Progenitor cell of endocrine pancreas (in vitro differentiated cells): ENCODE results near the gene ALG12. TPM values are rescaled to one million over a fixed set of nuclear protein-coding genes. Genes with fewer than 3 reads are reported as not detected.

Experiments used
- DNase-seq: peaks from one replicate; pipeline ENCODE4 v3.0.0; 2021; ENCODE audit warnings: low spot score; ENCODE audit not compliant: unreplicated experiment
- H3K27ac Mint-ChIP-seq: 2 replicates; pipeline ENCODE4 v1.8.0; 2021; ENCODE audit warnings: mild to moderate bottlenecking, moderate library complexity, mixed read lengths
- H3K27me3 Mint-ChIP-seq: 2 replicates; pipeline ENCODE4 v1.8.0; 2021; ENCODE audit warnings: mixed read lengths
- H3K36me3 Mint-ChIP-seq: 2 replicates; pipeline ENCODE4 v1.8.0; 2022; ENCODE audit warnings: mixed read lengths; ENCODE audit not compliant: insufficient read depth
- H3K4me1 Mint-ChIP-seq: 2 replicates; pipeline ENCODE4 v1.8.0; 2021; ENCODE audit warnings: low read depth, mixed read lengths
- H3K4me3 Mint-ChIP-seq: 2 replicates; pipeline ENCODE4 v1.8.0; 2021; ENCODE audit warnings: low read depth, mild to moderate bottlenecking, moderate library complexity, mixed read lengths
- H3K9me3 Mint-ChIP-seq: 2 replicates; pipeline ENCODE4 v1.8.0; 2021; ENCODE audit warnings: low read depth, mixed read lengths
- CTCF ChIP-seq: fragments of 200-600 bp; sonication (generic); IDR thresholded peaks from one replicate; pipeline ENCODE4 v1.5.0; 2021; ENCODE audit warnings: antibody characterized with exemption, mild to moderate bottlenecking; ENCODE audit not compliant: unreplicated experiment
- total RNA-seq: library from RNA; stranded (reverse); gene quantifications from 2 replicates; pipeline ENCODE4 v1.2.1, GENCODE V29; 2021

Gene ALG12
- total RNA-seq, 1 donor from 2014 or later, result 25.7 TPM

- no peak for TF ChIP-seq CTCF
- no peaks in the 10 kb centered on the region for H3K4me1 Mint-ChIP-seq
- no peaks in the 10 kb centered on the region for H3K9me3 Mint-ChIP-seq
- DNase-seq, result no peak
- no peaks in the 10 kb centered on the region for H3K27me3 Mint-ChIP-seq
- peaks cover 24% of the 10 kb centered on the region for H3K36me3 Mint-ChIP-seq
- no peak overlapping the region for H3K4me3 Mint-ChIP-seq
- no peak overlapping the region for H3K27ac Mint-ChIP-seq
Measured at GRCh38 chr22:49901457-49901856, 16.8 kb downstream of the ALG12 start.

- no peak overlapping the region for H3K27ac Mint-ChIP-seq
- DNase-seq, result no peak
- peaks cover 24% of the 10 kb centered on the region for H3K36me3 Mint-ChIP-seq
- TF ChIP-seq CTCF, result no peak
- H3K9me3 Mint-ChIP-seq, result no peaks in the 10 kb centered on the region
- no peaks in the 10 kb centered on the region for H3K4me1 Mint-ChIP-seq
- H3K4me3 Mint-ChIP-seq, result no peak overlapping the region
- no peaks in the 10 kb centered on the region for H3K27me3 Mint-ChIP-seq
Measured at GRCh38 chr22:49900441-49901230, 17.6 kb downstream of the ALG12 start.

DNA sequence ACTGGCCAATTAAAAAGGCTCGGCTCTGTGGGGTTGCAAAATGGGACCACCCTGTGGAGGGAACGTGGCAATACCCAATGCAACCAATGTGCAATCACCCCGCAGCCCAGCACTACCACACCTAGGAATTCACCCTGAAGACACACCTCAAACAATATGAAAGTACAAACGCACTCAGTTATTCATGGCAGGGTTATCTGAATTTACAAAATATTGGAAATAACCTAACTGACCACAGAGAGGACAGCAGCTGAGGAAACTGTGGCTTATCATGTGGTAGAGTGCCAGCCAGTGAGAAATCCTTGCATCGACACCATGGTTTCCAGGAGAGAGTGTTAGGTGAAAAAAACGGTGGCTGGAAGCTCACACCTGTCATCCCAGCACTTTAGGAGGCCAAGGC lies 18.7 kb downstream of the ALG12 start:
- Mint-ChIP-seq H3K9me3 (no peaks in the 10 kb centered on the region), H3K4me3 (no peak overlapping the region), H3K27ac (no peak overlapping the region), H3K36me3 (peaks cover 27% of the 10 kb centered on the region), H3K4me1 (no peaks in the 10 kb centered on the region), H3K27me3 (no peaks in the 10 kb centered on the region)
- TF ChIP-seq CTCF, result no peak
- no peak for DNase-seq

GRCh38 chr22:49897015-49897684 lies 21.1 kb downstream of the ALG12 start:
- no peak overlapping the region for H3K27ac Mint-ChIP-seq
- no peaks in the 10 kb centered on the region for H3K27me3 Mint-ChIP-seq
- peaks cover 44% of the 10 kb centered on the region for H3K36me3 Mint-ChIP-seq

More at GRCh38 chr22:49897015-49897684, 21.1 kb downstream of the ALG12 start:
- H3K9me3 Mint-ChIP-seq, result peaks cover 4% of the 10 kb centered on the region
- no peak for DNase-seq
- no peak overlapping the region for H3K4me3 Mint-ChIP-seq
- no peak for TF ChIP-seq CTCF
- no peaks in the 10 kb centered on the region for H3K4me1 Mint-ChIP-seq
